A549 (cell line): ENCODE results near the gene CLASP1.

ENCODE experiments used
- MAZ ChIP-seq: fragments of 150-350 bp; IDR thresholded peaks from 2 replicates; pipeline ENCODE4 v1.6.1; 2014; ENCODE audit warnings: antibody characterized with exemption, low read depth, low read length, borderline replicate concordance
- RCOR1 ChIP-seq: fragments of 150-350 bp; IDR thresholded peaks from 2 replicates; pipeline ENCODE4 v1.6.1; 2014; ENCODE audit warnings: antibody characterized with exemption, low read length, low read depth
- TF ChIP-seq, protein P1 (sequence below): fragments of >200 bp; sonication (Bioruptor Twin); formaldehyde crosslinking; IDR thresholded peaks from 3 replicates; pipeline ENCODE4 v1.5.1; 2016

DNA sequence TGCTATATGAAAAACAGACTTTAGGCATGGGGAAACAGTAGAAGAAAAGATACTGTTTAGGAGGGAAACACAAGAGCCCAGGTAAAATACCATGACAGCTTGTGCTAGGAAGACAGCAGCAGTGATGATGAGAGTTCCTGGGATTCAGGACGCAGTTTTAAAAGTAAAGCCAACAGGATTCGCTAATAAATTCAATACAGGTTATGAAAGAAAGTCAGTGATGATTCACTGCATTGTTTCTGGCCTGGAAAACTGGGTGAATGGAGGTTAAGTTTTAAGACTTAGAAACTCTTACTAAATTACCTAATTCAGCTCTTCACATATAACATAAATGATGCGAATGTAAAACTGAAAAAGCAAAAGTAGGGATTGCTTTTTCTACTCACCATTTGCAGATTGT is 146.5 kb downstream of the CLASP1 start:
- TF ChIP-seq MAZ: no peak
- TF ChIP-seq, protein P1, sequence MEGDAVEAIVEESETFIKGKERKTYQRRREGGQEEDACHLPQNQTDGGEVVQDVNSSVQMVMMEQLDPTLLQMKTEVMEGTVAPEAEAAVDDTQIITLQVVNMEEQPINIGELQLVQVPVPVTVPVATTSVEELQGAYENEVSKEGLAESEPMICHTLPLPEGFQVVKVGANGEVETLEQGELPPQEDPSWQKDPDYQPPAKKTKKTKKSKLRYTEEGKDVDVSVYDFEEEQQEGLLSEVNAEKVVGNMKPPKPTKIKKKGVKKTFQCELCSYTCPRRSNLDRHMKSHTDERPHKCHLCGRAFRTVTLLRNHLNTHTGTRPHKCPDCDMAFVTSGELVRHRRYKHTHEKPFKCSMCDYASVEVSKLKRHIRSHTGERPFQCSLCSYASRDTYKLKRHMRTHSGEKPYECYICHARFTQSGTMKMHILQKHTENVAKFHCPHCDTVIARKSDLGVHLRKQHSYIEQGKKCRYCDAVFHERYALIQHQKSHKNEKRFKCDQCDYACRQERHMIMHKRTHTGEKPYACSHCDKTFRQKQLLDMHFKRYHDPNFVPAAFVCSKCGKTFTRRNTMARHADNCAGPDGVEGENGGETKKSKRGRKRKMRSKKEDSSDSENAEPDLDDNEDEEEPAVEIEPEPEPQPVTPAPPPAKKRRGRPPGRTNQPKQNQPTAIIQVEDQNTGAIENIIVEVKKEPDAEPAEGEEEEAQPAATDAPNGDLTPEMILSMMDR: no peak
- TF ChIP-seq RCOR1: no peak
